Muscle of leg (tissue), 11 donors: Measurements from ENCODE around the gene OR6A2. TPM values are rescaled to one million over a fixed set of nuclear protein-coding genes. Genes with fewer than 3 reads are reported as not detected.

Experiments used
- DNase-seq: peaks from one replicate; pipeline ENCODE4 v3.0.0; 2013
- H3K27ac ChIP-seq: one replicate; pipeline ENCODE4 v1.5.1; 2013; ENCODE audit warnings: mild to moderate bottlenecking, low read length, control low read depth
- H3K27me3 ChIP-seq: one replicate; pipeline ENCODE4 v1.6.1; 2013; ENCODE audit warnings: low read length; ENCODE audit not compliant: control insufficient read depth, insufficient read depth
- H3K36me3 ChIP-seq: one replicate; pipeline ENCODE4 v1.6.1; 2013; ENCODE audit warnings: low read length; ENCODE audit not compliant: control insufficient read depth, insufficient read depth
- H3K4me1 ChIP-seq: one replicate; pipeline ENCODE4 v1.6.1; 2013; ENCODE audit warnings: low read length; ENCODE audit not compliant: control insufficient read depth, insufficient read depth
- H3K4me3 ChIP-seq: one replicate; pipeline ENCODE4 v1.5.1; 2013; ENCODE audit warnings: low read length, control low read depth
- H3K9me3 ChIP-seq: replicated peaks from 2 replicates; pipeline ENCODE4 v1.6.1; 2013; ENCODE audit warnings: low read depth, low read length; ENCODE audit not compliant: control insufficient read depth
- WGBS: methylation state at CpG from one replicate; pipeline ENCODE4 v1.1.5; 2013; ENCODE audit warnings: missing lambda C conversion rate; ENCODE audit not compliant: insufficient coverage; 5-methylcytosine and 5-hydroxymethylcytosine counted together
- polyA plus RNA-seq, 8 donors: library from polyadenylated mRNA; unstranded; fragments of 120-200 nt; gene quantifications; one replicate each; pipeline versions ENCODE4 v1.2.1 to v1.2.3, GENCODE V29; 2013; ENCODE audit warnings: inconsistent platforms in 1 of 8, low replicate concordance in 1 of 8; ENCODE audit not compliant: insufficient read length in 8 of 8, insufficient read depth in 1 of 8
- total RNA-seq: library from RNA; stranded (reverse); fragments of 120-200 nt; gene quantifications from one replicate; pipeline ENCODE4 v1.2.4, GENCODE V29; 2013

The OR6A2 gene
- total and polyA plus RNA-seq, 9 donors = 0.04 TPM; not detected in 7

DNA sequence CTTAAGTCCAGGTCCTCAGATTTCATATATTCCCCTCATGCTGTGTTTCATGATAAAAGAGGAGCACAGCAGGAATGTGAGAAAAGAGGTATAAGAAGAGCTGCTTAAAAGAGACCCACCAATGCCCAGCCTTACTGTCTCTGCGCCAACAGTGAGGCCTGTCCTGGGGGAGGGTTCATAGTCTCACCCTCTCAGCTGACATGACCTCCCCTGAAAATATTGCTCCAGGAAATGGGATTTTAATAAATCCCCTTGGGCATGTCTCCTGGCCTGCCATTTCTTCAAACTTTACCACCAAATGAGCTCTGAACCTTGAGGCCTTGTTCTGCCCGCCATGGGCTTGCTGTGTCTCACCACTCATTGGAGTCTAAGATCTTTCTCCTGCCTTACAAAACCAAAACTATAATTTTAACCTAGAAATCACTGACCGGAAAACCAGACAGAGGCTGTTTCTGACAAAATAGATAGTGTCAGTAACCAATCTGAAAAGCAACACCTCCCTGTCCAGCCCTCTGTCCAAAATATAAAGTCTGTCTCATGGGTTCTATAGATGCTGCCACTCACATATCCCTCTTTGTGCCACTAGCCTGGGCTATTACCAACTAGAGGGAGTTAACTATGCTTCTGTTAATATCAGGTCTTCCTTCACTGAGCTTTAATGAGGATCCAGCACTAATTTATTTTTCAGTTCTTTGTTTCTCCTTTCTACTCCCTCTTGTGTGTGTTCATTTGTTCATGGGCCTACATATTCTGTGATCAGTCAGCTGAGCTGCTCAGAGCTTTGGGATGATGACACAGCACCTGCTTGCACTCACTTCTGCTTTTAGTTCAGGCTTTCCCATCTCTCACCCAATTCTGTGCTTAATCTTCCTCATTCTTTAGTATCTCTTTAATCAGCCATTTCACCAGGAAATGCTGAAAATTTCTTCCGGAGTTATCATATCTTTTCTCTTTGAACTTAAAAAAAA is 27.3 kb downstream of the OR6A2 start, which contains the start of gene OR2AG2:
OR2AG2 (minus strand) TSS at position 51 of the 968 bp plus-strand sequence. CDS start 3,019 bp downstream, outside the sequence.
- no peaks in the 10 kb centered on the region for H3K4me1 ChIP-seq
- H3K27ac ChIP-seq = no peak within 1 kb of the TSS
- no CpG with 5 or more reads among the region's 4 CpGs for WGBS
- H3K9me3 ChIP-seq = no peaks in the 10 kb centered on the region
- DNase-seq = peak; percentile 60
- H3K27me3 ChIP-seq = no peaks in the 10 kb centered on the region
- no peak within 1 kb of the TSS for H3K4me3 ChIP-seq
- no peaks in the 10 kb centered on the region for H3K36me3 ChIP-seq

DNA sequence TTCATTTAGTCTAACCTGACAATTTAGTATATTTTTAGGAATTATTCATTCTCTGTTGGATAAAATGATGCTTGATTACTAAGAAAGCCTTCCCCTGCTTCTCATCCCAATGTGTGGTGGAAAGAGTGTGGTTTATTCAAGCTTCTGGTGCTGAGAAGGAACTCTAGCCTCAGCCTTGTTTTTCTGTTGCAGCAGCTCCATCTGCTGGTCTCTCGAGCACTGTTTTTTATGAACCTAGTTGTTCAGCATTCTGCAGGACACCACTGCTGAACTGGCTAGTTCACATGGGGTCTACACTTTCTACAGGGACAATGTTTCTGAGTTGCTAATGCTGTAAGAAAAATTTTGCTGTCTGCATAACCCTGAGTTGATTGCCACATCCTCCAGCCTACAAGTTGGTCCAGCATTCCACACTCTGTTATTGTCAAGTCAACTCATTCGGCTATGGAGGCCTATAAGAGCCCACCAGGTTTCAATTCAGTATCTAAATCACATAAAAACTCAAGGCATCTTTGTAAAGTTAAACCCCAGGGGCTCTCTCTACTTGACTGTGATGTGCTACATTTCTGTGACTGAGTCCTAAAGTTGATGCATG is 42.0 kb downstream of the OR6A2 start:
- H3K27ac ChIP-seq = no peak overlapping the region
- 100% methylated on average over 1 of the region's 2 CpGs for WGBS
- DNase-seq = peak; percentile 78

GRCh38 chr11:6755953-6756347 is 43.5 kb downstream of the OR6A2 start:
- no peak overlapping the region for H3K27ac ChIP-seq
- WGBS = no CpG with 5 or more reads among the region's 1 CpG
- H3K4me1 ChIP-seq = no peaks in the 10 kb centered on the region
- no peaks in the 10 kb centered on the region for H3K9me3 ChIP-seq
- DNase-seq = no peak
- no peaks in the 10 kb centered on the region for H3K36me3 ChIP-seq
- no peaks in the 10 kb centered on the region for H3K27me3 ChIP-seq
- no peak overlapping the region for H3K4me3 ChIP-seq

More for the DNA sequence above, 42.0 kb downstream of the OR6A2 start:
- no peak overlapping the region for H3K4me3 ChIP-seq
- no peaks in the 10 kb centered on the region for H3K27me3 ChIP-seq
- no peaks in the 10 kb centered on the region for H3K36me3 ChIP-seq
- no peaks in the 10 kb centered on the region for H3K9me3 ChIP-seq
- H3K4me1 ChIP-seq = no peaks in the 10 kb centered on the region

- H3K27me3 ChIP-seq = no peaks in the 10 kb centered on the region
- DNase-seq = peak; percentile 46
- H3K9me3 ChIP-seq = no peaks in the 10 kb centered on the region
- H3K4me3 ChIP-seq = no peak overlapping the region
- H3K27ac ChIP-seq = no peak overlapping the region
- no CpG with 5 or more reads among the region's 5 CpGs for WGBS
- H3K36me3 ChIP-seq = no peaks in the 10 kb centered on the region
- no peaks in the 10 kb centered on the region for H3K4me1 ChIP-seq
These were observed 44.1 kb downstream of the OR6A2 start for GRCh38 chr11:6755303-6755952.

DNA sequence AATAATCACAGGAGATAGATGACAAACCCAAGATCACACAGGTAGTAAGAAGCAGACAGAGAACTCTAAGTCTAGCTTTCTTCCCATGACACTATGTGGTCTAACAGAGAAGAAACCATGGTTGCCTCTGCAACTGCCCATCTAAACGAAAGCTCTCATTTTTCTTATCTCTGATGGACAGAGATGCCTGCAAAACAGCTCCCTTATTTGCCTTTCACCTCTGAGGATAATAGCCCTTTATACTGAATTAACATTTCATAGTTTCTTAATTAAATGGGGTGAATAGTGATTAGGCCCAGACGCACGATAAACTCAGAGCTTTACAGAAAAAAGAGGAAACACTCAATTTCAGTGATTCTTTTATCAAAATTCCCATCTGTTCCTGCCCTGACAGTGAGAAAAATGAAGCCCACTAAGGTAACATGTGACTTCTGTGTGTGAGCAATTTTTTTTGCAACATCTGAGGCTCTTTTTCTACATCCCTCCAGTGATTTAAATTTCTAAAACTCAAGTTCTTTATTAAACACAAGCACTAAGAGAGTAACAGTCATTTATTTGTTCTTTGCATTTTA is 52.3 kb downstream of the OR6A2 start:
- no peak overlapping the region for H3K4me3 ChIP-seq
- WGBS = no CpG with 5 or more reads among the region's 3 CpGs

DNA sequence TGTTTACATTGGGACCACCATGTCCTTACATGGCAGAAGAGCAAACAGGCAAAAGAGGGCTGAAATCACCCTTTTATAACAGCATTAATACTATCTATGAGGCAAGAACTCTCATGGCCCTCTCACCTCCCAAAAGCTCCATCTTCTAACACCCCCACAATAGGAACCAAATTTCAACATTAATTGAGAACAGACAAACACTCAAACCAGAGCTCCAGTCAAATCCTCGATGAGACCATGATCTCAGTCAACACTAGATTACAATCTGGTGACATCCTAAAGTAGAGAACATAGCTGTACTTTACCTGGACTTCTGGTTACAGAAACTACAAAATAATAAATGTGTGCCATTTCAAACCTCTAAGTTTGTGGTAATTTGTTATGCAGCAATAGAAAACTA is 52.9 kb downstream of the OR6A2 start:
- Histone ChIP-seq H3K36me3 (no peaks in the 10 kb centered on the region), H3K4me1 (no peaks in the 10 kb centered on the region), H3K27ac (peak overlapping the region; percentile 86), H3K27me3 (no peaks in the 10 kb centered on the region), H3K4me3 (peak overlapping the region; percentile 25), H3K9me3 (no peaks in the 10 kb centered on the region)
- no CpG with 5 or more reads among the region's 1 CpG for WGBS
- DNase-seq = no peak

More for the DNA sequence above, 52.3 kb downstream of the OR6A2 start:
- H3K4me1 ChIP-seq = no peaks in the 10 kb centered on the region
- H3K27ac ChIP-seq = no peak overlapping the region
- no peak for DNase-seq
- H3K27me3 ChIP-seq = no peaks in the 10 kb centered on the region
- no peaks in the 10 kb centered on the region for H3K36me3 ChIP-seq
- no peaks in the 10 kb centered on the region for H3K9me3 ChIP-seq

- H3K36me3 ChIP-seq = no peaks in the 10 kb centered on the region
- H3K27ac ChIP-seq = peak overlapping the region; percentile 86
- WGBS = 6% methylated on average over 3 of the region's 5 CpGs
- no peaks in the 10 kb centered on the region for H3K27me3 ChIP-seq
- peak; percentile 52 for DNase-seq
- H3K4me3 ChIP-seq = peak overlapping the region; percentile 25
- H3K4me1 ChIP-seq = no peaks in the 10 kb centered on the region
- no peaks in the 10 kb centered on the region for H3K9me3 ChIP-seq
These were observed 53.3 kb downstream of the OR6A2 start for GRCh38 chr11:6746086-6746618.

GRCh38 chr11:6745465-6746015 is 53.9 kb downstream of the OR6A2 start:
- no peak for DNase-seq
- H3K27ac ChIP-seq = peak overlapping the region; percentile 86

DNA sequence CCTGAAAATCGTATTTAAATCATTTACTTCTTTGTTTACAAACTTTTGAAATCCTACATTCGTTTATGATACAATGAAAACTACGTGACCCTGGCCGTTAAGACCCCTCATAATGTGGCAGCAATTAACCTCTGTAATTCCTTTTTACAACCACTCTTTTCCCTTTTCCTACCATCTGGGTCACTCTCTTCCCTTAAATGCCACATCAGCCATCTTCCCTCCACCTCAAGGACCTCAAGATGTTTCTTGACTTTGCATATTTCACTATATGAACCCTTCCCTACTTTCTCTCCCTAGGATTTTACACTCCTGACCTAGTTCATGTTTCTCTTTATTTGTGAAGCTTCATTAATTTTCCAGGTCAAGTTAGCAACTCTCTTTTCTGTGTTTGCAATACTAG is 54.5 kb downstream of the OR6A2 start:
- no peaks in the 10 kb centered on the region for H3K36me3 ChIP-seq
- H3K27me3 ChIP-seq = no peaks in the 10 kb centered on the region
- H3K9me3 ChIP-seq = no peaks in the 10 kb centered on the region
- H3K4me3 ChIP-seq = no peak overlapping the region
- DNase-seq = no peak
- no peaks in the 10 kb centered on the region for H3K4me1 ChIP-seq
- 62% methylated on average over 3 of the region's 4 CpGs for WGBS
- no peak overlapping the region for H3K27ac ChIP-seq

More at GRCh38 chr11:6745465-6746015, 53.9 kb downstream of the OR6A2 start:
- Histone ChIP-seq H3K27me3 (no peaks in the 10 kb centered on the region), H3K4me1 (no peaks in the 10 kb centered on the region), H3K4me3 (peak overlapping the region; percentile 25), H3K9me3 (no peaks in the 10 kb centered on the region), H3K36me3 (no peaks in the 10 kb centered on the region)
- whole genome bisulfite sequencing = no CpG with 5 or more reads among the region's 2 CpGs
